ENCODE measurements around the gene GMPPA. TPM values are rescaled to one million over a fixed set of nuclear protein-coding genes. Genes with fewer than 3 reads are reported as not detected.
A peak's percentile ranks its signal among the peaks of the same experiment; 100 is the strongest.

GMPPA gene
- total RNA-seq (2014; rRNA removed; shearing (Covaris generic)), result 30.0 and 47.6 TPM in 2 replicates

DNA sequence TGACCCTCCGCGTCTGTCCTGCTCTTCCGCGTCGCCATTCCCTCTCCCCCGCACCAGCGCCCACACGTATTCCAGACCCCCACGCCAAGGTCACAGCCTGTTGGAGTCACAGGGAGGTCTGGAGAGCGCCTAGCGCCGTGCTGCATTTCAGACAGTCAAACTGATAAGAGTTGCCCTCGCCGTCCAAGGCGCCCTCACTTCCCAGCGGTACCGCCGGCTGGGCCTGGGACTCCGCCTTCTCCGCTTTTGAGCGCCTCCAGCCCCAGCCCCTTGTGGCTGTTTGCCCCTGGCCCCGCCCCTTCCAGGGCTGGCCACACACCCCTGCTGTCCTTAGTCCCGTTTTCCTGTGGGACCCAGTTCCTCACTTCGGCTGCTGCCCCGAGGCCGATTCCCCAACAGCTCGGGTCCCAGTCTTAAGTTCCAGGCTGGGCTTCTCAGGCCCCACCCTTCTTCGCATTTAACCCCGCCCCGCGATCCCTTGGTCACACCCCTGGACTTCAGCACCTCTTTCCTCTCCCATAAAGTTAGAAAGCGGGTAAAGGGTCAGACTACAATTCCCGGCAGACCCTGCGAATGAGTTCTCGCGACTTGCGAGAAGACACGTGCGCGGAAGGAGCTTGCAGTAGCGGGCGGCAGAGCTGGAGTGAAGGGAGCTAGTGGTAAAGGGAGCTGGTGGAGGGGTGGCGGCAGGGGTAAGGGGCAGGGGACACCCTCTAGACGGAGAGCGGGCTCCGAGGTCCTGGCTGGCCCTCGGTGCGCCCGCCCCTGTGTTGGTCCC lies at the start of gene GMPPA:
Gene GMPPA, plus strand, starts transcription at position 612 of the 778 bp plus-strand sequence. CDS start 1,085 bp downstream, outside the sequence.
- peak; percentile 97 for DNase-seq (ENCODE audit: low read depth)

DNA sequence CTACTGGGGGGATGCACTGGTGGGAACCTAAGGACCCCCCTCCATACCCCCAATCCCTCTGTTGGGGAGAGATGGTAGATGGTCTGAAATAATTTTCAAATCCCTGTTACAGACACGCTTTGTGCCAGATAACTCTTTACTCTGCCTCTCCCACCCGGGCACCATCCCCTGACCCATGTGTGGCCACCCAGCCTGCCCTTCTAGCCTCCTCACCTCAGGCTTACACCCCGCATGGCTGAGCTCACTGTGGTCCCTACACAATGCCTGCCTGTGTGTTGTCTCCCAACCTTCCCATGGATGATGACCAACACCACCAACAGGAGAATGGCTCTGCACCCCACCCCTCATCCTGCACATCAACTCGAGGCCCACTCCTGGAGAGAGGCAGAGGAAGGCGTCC lies 49.1 kb upstream of the GMPPA start:
- no peak for DNase-seq (ENCODE audit: low read depth)

DNA sequence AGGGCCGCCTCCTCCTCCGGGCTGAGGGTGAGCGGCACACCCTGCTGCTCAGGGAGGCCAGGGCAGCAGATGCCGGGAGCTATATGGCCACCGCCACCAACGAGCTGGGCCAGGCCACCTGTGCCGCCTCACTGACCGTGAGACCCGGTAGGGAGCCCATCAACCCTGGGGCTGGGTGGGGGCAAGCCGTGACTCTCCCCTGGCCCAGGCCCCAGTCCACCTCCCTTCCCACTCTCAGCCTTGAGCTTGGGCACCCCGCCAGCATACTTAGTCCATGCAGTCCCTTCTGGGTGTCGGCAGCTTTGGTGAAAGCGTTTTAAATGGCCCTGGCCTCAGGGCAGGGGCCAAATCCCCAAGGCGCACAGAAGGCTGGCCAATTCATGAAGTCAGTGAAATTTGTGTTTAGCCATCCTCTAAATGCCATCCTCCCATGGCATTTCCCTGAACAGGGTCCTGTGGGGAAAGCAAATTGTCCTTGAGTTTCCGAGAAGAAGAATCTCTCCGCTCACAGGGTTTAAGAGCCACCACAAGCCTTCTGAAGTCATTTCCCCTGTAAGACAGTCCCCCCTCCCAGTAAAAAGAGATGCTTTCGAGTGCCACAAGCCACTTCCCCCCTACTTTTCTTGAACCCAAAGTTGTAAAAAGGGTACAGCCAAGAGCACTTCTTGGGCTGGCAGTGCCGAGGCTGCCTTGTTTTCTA lies 46.9 kb upstream of the GMPPA start:
- DNase-seq (ENCODE audit: low read depth), result peak; percentile 29

DNA sequence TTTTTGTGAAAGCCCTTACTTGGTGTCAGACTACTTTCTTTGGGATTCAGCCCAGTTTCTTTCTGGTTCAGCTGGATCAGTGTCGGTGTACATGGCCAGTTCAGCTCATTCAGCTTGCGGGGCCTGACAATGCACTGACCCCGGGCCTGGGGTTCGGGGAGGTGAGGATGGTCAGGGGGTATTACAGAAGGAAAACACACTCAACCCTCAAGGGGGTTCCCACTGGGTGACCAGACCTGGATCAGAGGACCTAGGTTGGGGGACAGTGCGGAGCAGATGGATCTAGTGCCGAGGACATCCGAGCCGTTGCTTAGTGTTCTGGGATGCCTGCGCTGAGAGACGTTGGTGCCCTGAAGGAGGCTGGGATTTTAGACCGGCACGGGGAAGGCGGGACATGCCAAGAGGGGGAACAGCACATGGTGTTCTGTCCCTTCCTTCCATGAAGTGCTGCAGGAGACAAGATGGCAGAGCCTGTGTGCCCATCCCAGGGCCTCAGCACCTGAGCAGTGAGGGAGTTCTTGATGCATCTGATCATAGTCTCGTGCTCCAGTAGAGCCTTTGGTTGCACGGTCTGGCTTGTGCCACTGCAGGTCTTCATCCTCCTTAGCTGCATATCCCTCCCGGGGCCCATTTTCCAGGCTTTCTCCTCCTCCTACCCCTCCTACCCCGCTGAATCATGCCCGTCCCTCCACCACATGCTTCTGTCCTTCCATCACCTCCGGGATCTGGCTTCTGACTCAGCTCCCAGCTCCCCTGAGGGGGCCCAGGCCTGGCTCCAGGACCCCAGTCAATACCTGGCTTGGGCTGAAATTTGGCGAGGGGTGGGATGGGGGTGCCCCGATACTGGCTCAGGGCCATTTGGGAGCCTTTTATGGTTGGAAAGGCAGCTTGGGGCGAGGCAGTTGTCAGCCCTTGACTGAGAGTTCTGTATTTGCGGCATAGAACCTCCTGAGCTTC lies 46.1 kb upstream of the GMPPA start:
- peak; percentile 97 for DNase-seq (ENCODE audit: low read depth)

DNA sequence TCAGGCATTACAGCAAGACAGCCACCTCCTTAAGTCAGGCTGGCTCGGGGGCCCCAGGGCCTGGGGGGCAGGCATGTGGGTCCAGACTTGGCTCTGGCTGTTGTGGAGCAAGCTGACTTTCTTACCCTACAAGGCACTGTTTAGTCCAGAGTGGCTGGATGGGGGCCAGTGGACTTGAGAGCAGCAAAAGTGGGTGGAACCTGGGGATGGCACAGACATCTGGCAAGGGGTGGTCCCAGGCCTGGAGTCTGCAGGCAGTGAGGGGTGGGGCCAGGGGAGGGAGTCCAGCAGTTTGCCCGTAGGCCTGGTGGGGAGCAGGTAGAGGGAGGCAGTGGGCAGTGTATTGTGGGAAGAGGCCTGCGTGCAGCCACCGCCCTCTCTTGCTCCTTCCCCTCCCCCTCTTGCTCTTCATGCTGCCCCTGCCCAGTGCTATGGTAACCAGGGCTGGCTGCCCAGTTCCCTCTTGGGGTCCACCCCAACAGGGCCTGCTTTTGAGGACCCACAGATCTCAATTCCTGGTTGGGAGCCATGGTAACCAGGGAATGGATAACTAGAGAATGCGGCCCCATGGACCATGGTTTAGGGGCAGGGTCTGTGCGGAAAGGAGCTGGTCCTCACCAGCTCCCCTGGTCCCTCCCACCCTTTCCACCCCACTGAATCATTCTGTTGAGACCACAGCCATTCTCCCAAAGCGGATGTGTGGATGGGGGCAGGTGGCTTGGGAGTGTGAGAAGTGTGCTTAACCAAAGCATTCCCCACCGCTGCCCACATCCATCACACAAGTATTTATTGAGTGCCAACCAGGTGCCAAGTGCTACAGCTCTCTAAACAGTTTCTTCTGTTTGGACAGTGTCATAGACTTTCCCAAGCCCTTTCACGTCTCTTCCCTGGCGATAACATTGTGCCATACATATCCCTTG lies 44.8 kb upstream of the GMPPA start:
- DNase-seq (ENCODE audit: low read depth), result peak; percentile 88

DNA sequence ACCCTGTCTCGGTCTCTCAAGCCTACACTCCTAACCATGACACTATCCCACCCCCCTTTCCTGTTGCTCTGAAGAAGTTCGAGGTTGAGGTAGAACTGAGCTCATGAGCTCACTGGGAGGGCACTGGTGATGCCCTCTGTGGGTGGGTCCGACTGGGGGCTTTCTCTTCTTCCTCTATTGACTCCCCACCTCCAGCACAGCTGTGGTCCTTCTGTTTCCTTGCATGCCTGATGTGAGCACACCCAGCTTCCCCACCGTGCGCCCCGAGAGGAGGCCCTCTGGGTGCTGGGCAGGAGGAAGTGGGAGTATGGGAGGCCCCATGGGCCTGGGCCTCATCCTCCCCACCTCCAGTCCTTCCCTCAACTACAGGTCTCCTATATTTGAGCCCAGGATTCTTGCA lies 43.1 kb upstream of the GMPPA start:
- DNase-seq (ENCODE audit: low read depth), result no peak

DNA sequence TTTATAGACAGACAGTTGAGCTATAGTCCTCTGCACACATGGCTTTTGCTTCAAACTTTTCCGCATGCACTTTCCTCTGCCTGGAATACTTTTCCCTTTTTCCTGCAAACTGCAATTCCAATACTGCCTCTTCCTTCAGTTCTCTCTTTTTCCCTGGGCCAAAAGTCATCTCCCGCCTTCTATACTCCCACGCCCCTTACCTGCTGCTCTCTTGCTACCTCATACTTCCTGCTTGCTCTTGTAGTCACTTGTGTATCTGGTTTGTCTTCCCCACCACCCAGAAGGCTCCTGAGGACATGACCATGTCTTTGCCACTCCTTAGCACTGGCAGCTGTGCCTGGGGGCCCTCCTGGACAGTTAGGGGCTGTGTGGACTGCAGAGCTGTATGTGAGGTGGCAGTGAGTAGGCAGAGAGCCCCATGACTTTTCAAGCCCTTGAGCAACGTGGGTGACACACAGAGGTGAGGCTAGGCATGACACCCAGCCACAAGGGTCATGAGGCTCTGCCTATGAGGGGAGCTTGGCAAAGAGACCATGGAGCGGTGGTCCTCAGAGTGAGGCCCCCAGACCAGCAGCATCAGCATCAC lies 40.8 kb upstream of the GMPPA start:
- DNase-seq (ENCODE audit: low read depth), result peak; percentile 29

DNA sequence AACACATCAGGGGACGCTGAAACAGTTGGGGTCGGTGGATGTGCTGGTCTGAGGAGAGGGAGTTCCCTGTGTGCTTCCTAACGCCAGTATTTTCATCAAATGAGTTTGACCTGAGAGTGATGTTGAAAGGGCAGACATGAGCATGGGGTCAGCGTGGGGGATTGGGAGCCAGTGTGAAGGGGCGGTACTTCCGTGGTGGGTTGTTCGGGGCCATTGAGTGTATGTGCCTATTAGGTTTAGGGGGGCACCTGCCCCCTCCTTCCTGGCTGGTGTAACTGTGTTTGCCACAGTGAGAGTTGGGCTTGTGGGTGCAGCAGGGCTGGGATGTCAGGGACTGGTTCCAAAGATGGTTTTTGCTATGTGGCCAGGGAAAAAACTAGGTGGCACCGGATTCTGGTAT lies 39.7 kb upstream of the GMPPA start:
- DNase-seq (ENCODE audit: low read depth), result no peak

DNA sequence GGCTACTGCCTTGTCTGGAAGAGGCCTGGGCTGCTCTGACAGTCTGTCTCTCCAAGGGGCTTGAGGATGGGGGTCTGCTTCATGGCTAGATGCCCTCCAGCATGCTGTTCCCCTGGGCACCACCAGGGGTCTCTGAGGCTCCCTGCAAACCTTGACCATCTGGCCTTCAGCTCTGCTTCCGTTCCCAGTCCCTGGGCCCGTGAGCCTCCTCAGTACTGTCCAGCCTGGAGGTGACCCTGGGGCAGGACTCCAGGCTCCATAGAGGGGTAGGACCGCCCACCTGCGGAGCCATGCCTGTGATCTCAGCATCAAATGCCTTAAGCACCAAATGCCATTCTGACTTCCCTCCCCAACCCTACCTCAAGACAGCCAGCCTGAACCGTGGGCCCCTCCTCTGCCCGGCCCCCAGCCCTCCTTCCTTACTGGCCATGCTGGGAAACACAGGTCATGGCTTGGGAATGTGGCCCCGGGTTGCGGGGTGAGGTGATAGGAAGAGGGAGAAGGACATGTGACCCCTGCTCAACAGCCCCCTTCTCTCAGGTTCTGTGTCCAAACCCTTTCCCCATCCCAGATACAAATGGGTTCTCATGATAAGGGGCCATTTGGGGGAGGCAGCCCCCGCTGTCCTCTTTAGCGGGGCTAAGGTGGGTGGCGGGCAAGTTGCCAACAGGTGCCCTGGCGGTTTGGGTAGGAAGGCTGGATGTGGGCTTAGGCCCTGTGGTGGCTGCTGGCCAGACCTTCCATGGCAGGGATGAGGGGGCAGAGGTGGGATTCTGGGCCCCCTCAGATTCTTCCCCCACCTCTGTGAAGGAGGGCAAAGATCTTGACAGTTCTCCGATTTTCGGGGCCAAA lies 39.0 kb upstream of the GMPPA start:
- peak; percentile 52 for DNase-seq (ENCODE audit: low read depth)

DNA sequence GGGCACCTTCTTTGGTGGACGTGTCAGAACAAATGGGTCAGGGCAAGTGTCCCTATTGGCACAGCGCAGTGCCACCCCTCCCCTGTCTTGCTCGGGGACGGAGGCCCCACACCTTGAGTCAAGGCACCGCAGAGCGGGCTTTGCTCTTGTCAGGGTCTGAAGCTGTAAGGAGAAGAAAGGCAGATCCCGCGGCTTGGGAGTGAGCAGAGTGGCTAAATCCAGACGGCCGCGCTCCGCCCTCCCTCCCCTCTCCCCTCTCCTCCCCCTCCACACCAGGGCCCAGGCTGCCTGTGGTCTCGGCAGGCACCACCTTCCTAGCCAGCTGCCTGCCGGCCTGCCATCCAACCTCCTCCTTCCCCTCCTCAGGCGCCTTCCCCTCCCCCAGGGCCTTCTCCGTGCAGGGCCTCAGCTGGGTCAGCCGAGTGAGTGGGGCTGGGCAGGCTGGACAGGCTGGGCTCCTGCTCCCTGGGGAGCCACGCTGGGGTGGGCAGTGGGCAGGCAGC lies 38.2 kb upstream of the GMPPA start:
- DNase-seq (ENCODE audit: low read depth), result peak; percentile 42

DNA sequence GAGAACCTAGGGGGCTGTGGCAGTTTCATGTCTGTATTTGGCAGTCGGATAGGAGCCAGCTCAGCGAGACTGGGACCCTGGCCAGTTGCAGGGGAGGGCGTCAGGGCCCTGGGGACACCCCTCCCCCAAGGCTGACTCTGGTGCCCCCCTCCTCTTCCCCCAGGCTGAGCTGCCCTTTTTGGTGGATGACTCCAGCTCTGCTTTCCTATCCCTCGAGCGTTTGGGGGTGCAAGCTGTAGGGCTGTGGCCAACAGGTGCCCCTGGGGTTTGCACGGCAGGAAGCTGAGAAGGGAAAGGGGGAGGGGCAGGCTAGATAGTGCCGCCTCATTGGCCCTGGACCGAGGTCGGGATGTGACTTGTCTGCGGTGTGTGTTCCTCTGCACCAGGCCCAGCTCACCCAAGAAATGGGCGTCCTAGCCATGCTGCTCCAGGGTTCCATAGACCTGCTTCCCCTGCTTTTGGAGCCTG lies 37.6 kb upstream of the GMPPA start:
- peak; percentile 30 for DNase-seq (ENCODE audit: low read depth)

DNA sequence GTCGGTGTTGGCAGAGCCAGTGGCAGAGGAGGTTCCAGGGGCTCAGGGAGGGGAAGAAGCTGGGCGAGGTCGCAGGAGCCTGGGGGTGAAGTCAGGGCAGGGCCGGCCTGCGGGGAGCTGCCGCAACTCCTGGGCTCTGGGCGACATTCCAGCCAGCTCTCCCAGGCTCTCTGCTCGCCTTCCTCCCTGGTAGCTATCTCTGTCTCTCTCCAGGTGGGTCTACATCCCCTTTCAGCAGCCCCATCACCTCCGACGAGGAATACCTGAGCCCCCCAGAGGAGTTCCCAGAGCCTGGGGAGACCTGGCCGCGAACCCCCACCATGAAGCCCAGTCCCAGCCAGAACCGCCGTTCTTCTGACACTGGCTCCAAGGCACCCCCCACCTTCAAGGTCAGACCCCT lies 37.0 kb upstream of the GMPPA start:
- DNase-seq (ENCODE audit: low read depth), result no peak

DNA sequence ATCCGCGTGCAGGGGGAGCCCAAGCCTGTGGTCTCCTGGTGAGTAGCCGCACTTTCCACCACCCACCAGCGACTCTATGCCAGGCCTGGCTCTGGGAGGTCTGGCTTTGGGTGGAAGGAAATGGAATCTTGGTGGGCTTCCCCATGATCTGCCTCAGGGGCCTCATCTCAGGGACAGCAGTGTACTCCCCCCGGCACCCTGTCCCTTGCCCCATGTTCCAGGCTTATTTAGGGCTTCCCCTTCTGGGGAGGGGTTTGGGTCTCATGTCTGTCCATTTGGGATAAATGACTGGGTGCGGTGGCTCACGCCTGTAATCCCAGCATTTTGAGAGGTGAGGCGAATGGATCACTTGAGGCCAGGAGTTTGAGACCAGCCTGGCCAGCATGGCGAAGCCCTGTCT lies 36.3 kb upstream of the GMPPA start:
- no peak for DNase-seq (ENCODE audit: low read depth)

DNA sequence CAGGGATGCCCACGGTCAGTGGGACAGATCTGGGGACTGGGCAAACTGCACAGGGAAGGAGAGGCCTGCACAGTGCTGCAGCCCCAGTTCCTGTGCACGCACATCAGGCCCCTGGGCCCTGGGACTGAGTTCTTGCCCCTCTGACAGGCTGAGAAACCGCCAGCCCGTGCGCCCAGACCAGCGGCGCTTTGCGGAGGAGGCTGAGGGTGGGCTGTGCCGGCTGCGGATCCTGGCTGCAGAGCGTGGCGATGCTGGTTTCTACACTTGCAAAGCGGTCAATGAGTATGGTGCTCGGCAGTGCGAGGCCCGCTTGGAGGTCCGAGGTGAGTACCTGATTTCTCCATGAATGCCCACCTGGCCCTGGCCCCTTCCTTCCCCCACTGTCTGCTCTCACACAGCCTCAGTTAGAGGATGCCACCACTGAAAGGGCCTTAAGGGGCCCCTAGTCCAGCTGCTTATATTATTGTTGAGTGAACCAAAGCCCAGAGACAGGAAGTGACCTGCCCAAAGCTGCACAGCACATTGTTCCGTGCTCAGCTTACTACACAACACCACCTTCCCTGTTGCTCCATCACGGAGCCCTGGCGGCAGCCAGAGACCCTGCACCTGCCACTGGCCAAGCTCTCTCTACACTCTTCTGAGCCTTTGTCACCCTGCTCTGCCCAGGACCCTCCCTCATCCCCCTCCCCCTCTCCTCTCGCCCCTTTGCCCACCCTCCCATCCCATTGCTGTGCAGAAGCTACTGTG lies 34.2 kb upstream of the GMPPA start:
- DNase-seq (ENCODE audit: low read depth), result no peak

DNA sequence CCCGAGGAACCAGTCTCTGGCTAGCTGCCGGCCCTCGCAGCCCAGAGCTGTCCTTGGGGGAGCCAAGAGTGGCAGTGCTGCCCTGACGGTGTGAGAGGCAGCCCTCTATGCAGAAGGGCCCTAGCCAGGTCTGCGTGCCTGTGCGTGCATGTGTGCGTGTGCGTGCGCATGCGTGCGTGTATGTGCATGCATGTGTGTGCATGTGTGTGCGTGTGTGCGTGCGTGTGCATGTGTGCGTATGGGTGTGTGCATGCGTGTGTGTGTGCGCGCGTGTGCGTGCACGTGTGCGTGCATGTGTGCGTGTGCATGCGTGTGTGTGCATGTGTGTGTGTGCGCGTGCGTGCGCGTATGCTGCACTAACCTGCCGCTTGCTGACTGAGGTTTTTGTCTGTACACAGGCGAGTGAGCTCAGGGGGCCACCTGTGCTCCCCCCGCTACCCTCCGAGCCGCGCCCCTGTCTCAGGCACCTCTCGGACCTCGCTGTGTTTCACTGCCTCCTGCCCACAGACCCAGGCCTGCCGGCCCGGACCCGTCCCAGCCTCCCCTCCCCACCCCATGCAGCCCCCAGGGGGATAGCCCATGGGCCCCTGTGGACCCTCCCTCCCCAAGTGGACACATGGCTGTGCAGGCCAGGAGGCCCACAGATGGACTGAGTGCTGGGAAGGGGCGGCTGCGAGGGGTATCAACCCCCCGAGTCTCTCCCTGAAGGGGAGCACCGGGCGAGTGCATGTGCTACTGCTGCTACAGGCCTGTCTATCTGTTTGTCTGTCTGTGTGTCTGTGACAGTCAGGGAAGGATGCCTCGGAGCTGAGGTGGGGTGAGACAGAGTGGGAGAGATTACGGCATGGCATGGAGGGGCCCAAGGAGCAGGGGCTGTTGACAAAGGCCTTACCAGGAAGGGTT lies 32.8 kb upstream of the GMPPA start:
- no peak for DNase-seq (ENCODE audit: low read depth)

DNA sequence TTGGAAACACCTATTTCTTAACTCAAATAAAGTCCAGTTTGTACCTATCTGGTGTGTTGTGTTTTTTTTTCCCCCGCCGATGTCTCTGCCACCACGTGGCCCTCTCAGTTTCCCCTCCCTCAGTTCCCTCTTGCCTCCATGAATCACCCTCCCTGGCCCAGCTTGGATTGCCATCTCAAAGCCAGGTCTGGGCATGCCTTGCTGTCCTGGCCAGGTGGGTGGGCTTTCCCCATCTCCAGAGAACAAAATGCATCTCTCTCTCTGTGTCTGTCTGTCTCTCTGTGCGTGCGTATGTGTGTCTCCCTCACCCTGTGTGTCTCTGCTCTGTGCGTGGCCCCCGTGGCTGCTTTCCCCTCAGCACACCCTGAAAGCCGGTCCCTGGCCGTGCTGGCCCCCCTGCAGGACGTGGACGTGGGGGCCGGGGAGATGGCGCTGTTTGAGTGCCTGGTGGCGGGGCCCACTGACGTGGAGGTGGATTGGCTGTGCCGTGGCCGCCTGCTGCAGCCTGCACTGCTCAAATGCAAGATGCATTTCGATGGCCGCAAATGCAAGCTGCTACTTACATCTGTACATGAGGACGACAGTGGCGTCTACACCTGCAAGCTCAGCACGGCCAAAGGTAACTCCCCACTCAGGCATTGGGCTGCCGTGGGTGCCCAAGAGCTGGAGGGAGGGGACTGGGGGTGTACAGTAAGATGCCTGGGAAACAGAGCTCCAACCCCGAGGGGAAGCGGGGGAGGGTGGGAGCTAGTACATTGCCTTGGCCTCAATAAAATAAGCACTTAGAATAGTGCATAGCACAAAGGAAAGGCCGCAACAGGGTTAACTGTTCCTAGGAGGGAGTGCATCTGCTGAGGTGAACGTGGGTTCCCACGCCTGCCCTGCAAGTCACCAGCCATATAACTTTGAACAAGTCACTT lies 31.6 kb upstream of the GMPPA start:
- DNase-seq (ENCODE audit: low read depth), result no peak

DNA sequence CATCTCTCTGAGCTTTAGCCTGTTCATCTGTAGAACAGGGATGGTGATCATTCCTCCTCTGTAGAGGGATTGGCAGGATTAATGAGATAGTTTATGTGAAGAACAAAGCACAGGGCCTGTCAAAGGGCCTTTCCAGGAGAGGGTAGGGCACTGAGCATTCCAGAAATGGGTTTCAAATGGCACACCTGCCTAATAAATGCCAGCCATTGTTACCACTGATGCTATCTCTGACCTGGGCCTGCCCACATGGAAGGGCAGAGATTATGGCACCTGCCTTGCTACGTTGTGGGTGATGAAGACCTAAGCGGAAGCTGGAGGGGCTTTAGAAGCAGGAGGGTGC lies 31.0 kb upstream of the GMPPA start:
- DNase-seq (ENCODE audit: low read depth), result no peak
